ENCODE data around the gene SSNA1. TPM values are rescaled to one million over a fixed set of nuclear protein-coding genes. Genes with fewer than 3 reads are reported as not detected.

The SSNA1 gene
- total and polyA plus RNA-seq, 2 experiments from 2014 or later = 64.5 to 110 TPM

DNA sequence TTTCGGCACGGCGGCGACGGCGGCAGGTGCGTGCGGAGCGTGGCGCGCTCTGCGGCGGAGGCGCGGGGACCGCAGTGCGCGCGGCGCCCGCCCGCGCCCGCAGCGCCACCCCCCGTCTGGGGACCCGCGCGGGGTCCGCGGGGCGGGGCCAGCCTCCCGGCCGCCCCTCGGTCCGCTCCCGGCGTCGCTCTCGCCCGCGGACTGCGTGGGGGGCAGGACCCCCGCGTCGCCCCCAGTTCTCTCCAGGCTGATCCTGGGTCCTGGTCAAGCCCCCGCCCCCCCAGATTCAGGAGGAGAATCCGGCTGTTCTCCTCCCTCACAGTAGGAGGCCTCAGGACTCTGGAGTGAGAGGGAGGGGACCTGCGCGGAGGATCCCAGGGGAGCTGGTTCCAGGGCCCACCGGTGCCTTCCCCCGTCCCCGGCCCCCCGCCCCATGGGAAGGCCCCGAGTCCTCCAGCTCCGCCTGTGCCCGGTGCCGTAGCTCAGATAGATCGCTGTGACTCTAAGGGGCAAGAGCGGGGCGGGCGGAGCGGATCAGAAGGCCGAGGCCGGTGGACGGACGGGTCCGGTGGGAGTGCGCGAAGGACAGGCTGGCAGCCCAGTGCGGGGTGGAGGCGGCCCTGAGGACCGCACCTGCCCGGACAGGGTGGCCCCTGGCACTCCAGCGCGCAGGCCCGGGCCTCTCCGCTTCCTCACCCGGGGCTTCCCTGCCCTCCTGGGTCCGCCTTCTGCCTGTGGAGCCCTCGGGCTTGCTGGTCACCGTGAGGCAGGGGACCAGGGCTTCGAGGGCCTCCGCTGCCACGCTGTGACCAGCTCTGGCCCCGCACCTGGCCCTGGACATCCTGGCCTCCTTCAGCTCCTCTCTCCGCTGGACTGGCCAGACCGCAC, 34.0 kb downstream of the SSNA1 start, which contains the start of gene RNF208:
TSS of gene RNF208 (minus strand) at position 51 of the 888 bp plus-strand sequence. CDS start 1,028 bp downstream, outside the sequence.
- Histone ChIP-seq H3K27me3 (no peaks in the 10 kb centered on the region), H3K4me3 (peak within 1 kb of the TSS; percentile 59), H3K4me1 (ENCODE audit: low read depth) (peaks cover 29% of the 10 kb centered on the region), H3K27ac (peak within 1 kb of the TSS; percentile 81), H3K9me3 (ENCODE audit: low read depth) (no peaks in the 10 kb centered on the region), H3K36me3 (no peaks in the 10 kb centered on the region)
- DNase-seq (ENCODE audit: low read depth in 1 of 2, low spot score in 1 of 2) = peak in 1 of 2 donors; percentile 57
- TF ChIP-seq, protein P1, sequence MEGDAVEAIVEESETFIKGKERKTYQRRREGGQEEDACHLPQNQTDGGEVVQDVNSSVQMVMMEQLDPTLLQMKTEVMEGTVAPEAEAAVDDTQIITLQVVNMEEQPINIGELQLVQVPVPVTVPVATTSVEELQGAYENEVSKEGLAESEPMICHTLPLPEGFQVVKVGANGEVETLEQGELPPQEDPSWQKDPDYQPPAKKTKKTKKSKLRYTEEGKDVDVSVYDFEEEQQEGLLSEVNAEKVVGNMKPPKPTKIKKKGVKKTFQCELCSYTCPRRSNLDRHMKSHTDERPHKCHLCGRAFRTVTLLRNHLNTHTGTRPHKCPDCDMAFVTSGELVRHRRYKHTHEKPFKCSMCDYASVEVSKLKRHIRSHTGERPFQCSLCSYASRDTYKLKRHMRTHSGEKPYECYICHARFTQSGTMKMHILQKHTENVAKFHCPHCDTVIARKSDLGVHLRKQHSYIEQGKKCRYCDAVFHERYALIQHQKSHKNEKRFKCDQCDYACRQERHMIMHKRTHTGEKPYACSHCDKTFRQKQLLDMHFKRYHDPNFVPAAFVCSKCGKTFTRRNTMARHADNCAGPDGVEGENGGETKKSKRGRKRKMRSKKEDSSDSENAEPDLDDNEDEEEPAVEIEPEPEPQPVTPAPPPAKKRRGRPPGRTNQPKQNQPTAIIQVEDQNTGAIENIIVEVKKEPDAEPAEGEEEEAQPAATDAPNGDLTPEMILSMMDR (IDR thresholded peaks at IDR 0.05; ENCODE audit: low read depth, low read length) = no peak

GRCh38 chr9:137223078-137223970, 34.8 kb downstream of the SSNA1 start:
- TF ChIP-seq, protein P1 (IDR thresholded peaks at IDR 0.05; ENCODE audit: low read depth, low read length) = no peak
- H3K27me3 ChIP-seq = no peaks in the 10 kb centered on the region
- H3K4me1 ChIP-seq (ENCODE audit: low read depth) = peaks cover 23% of the 10 kb centered on the region
- peak overlapping the region; percentile 81 for H3K27ac ChIP-seq
- DNase-seq (ENCODE audit: low read depth in 1 of 2, low spot score in 1 of 2) = peak; percentile 98
- no peaks in the 10 kb centered on the region for H3K36me3 ChIP-seq
- H3K4me3 ChIP-seq = peak overlapping the region; percentile 49
- H3K9me3 ChIP-seq (ENCODE audit: low read depth) = no peaks in the 10 kb centered on the region

DNA sequence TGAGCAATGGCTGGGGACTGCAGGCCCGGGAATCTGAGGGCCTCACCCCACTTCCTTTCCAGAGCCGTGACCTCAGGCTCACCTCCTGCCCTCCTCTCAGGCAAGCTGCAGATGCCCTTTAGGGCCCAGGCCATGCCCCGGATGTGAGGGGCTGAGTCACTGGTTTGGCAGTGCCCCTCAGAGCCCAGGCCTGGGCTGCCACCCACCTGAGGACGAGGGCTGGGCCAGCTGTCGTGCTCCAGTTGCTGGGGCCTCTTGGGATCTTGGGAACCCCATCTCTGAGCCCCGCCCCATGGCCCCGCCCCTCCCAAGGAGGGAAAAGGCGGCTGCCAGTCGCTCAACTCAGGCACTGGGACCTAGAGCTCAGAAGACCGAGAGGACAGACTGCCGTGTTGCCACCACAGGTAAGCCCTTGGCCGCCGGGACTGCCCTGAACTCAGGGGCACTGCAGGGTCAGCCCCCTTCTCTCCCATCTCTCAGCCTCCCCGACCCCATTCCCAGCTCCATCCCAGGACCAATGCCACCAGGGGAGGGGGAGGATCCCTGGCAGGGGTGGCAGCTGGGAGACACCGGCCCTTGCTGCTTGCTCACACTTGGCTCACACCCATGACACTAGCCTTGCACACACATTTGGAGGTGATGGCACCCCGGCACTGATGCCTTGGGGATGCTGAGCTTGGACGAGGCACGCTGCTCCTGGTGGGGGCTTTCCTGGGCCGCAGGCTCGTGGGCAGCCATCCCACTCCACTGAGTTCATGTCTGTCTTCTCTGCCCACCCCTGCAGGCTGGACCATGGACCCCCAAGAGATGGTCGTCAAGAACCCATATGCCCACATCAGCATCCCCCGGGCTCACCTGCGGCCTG, 36.6 kb downstream of the SSNA1 start, which contains the start of gene CYSRT1:
TSS of gene CYSRT1 (plus strand) at position 345 of the 865 bp plus-strand sequence. CDS start at position 793, 448 bp downstream.
- peak within 1 kb of the TSS; percentile 49 for H3K4me3 ChIP-seq

DNA sequence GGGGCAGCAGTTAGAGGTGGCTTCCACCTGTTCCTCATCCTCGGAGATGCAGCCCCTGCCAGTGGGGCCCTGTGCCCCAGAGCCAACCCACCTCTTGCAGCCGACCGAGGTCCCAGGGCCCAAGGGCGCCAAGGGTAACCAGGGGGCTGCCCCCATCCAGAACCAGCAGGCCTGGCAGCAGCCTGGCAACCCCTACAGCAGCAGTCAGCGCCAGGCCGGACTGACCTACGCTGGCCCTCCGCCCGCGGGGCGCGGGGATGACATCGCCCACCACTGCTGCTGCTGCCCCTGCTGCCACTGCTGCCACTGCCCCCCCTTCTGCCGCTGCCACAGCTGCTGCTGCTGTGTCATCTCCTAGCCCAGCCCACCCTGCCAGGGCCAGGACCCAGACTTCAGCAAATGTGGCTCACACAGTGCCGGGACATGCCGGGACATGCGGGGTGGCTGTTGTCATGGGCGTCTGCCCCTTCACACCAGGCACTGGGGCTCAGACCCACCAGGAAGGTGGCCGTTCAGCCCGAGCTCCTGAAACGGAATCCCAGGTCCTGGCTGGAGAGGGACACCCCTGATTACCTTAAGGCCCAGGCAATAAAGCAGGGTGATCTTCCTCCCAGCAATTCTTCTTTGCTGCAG, 37.3 kb downstream of the SSNA1 start:
- H3K4me3 ChIP-seq = no peak overlapping the region
- H3K36me3 ChIP-seq = no peaks in the 10 kb centered on the region
- no peak for DNase-seq (ENCODE audit: low read depth in 1 of 2, low spot score in 1 of 2)
- TF ChIP-seq, protein P1 (IDR thresholded peaks at IDR 0.05; ENCODE audit: low read depth, low read length) = no peak
- H3K9me3 ChIP-seq (ENCODE audit: low read depth) = no peaks in the 10 kb centered on the region
- no peak overlapping the region for H3K27ac ChIP-seq
- H3K27me3 ChIP-seq = no peaks in the 10 kb centered on the region
- peaks cover 8% of the 10 kb centered on the region for H3K4me1 ChIP-seq (ENCODE audit: low read depth)

More for the DNA sequence above, 36.6 kb downstream of the SSNA1 start, which contains the start of gene CYSRT1:
- Histone ChIP-seq H3K27me3 (no peaks in the 10 kb centered on the region), H3K27ac (peak within 1 kb of the TSS; percentile 81), H3K36me3 (no peaks in the 10 kb centered on the region), H3K9me3 (ENCODE audit: low read depth) (no peaks in the 10 kb centered on the region), H3K4me1 (ENCODE audit: low read depth) (peaks cover 15% of the 10 kb centered on the region)
- no peak for DNase-seq (ENCODE audit: low read depth in 1 of 2, low spot score in 1 of 2)
- TF ChIP-seq, protein P1 (IDR thresholded peaks at IDR 0.05; ENCODE audit: low read depth, low read length) = no peak
